Measurements from ENCODE around the gene TMEM61.
A peak's percentile ranks its signal among the peaks of the same experiment; 100 is the strongest.

TMEM61 gene

GRCh38 chr1:54986025-54986424, 5.6 kb downstream of the TMEM61 start:
- no peak for DNase-seq

DNA sequence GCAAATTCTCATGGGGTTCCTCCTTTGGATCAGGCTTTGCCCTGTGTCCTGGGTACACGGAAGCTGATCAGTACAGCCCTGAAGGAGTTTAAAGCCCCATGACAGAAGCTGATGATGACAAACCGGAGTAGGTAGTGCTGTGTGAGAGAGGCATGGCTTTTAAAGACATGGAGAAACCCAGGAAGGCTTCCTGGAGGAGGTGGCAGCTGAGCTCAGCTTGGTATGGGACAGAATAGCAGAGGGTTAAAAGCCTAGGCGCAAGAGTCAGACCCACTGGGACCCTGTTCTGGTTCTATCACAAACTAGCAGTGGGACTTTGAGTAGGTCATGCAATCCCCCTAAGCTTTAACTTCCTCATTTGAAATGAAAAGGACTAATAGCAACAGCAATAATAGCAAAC, 6.1 kb downstream of the TMEM61 start:
- DNase-seq: no peak

DNA sequence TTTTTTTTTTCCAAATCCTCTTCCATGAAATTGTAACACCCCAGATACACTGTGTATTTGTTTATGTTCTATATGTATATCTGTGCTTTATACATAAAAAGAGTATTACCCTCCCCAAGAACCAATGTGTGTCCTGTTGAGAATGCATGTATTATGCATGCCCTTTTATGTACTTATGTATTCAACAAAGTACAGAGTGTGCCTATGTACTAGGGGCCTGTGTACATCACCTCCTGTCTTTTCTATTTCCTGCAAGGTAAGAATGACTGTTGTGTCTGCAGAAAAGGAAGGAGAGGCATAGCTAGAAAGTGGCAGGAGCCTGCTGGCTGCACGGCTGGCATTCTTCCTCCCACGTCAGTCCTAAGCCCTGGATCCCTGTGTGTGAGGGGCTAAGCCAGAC, 7.0 kb downstream of the TMEM61 start:
- no peak for DNase-seq

DNA sequence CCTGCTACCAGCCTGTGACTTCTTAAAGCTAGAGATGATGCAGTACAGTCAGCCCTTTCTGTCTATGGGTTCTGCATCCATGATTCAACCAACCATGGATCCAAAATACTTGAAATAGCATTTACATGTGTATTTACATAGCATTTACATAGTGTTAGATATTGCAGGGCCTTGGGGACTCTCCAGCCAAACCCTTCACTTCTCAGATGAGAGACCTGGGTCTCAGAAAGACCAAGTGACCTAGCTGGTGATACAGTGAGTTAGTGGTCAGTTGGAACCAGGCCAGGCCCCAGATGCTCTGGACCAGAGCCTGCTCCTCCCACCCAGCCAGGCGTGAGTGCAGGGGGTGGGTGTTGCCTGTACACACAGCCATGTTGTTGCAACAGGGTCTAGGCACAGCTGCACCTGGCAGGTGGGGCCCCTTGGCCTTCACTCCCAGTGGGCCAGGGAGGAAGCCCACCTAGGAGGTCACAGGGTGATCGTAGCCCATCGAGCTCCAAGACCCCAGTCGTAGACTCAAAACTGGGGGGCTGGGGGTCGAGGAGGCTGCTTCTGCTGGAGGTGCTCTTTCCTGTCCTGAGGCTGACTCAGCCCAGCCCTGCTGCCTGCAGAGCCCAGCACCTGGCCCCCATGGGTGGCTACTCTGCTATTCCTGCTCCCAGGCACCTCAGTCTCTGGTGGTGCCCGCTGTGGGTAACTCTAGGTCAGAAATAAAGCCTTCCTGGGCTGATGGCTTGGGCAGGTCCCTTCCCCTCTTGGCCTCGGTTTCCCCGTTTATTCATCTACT, 7.7 kb downstream of the TMEM61 start:
- DNase-seq: no peak

DNA sequence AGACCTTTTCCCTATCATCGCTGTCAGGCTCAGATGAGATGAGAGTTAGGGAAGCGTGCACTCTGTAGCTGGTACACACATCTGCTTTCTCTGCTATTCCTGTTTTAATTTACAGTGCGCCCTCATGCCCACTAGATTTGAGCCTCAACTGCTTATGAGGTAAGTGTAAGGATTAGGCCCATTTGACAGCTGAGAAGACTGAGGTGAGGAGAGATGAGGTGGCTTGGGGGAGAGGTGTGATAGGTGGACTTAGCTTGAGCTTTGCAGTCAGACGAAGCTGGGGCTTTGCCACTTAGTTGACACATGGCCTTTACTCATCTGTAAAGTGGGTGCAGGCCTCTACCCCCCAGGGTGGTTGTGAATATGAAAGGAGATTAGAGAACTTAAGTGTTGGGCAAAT, 8.5 kb downstream of the TMEM61 start:
- DNase-seq: no peak

- DNase-seq: no peak
Measured at GRCh38 chr1:54989473-54989872, 9.0 kb downstream of the TMEM61 start.

- DNase-seq: no peak
Measured at GRCh38 chr1:54989968-54990810, 9.8 kb downstream of the TMEM61 start.

DNA sequence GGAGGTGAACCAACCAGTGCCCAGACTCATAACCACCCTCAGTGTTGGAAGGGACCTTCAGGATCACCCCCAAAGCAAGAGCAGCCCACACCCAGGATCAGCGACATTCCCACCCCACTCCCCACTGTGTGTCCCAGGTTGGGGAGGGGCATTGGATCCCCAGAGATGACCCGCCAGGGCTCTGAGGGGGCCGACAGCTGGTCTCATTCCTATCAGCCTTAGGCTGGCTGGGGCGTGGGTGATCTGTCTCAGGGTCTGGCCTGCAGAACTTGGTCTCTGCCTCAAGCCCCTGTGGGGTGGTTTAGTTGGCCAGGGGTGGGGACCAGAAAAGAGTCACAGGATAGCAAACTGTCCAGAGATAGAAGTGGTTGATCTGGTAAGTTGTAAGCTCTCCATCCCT, 10.5 kb downstream of the TMEM61 start:
- DNase-seq: no peak

DNA sequence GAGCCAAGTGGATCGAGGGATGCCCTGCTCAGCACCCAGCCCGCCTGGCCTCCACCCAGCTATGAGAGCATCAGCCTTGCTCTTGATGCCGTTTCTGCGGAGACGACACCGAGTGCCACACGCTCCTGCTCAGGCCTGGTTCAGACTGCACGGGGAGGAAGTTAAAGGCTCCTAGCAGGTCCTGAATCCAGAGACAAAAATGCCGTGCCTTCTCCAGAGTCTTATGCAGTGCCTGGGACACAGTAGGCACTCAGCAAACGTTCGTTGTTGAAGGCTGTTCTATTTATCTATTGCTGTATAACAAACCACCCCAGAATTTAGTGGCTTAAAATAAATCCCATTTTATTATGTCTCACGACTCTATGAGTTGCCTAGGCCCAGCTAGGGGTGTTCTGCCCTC, 11.5 kb downstream of the TMEM61 start:
- DNase-seq: no peak

DNA sequence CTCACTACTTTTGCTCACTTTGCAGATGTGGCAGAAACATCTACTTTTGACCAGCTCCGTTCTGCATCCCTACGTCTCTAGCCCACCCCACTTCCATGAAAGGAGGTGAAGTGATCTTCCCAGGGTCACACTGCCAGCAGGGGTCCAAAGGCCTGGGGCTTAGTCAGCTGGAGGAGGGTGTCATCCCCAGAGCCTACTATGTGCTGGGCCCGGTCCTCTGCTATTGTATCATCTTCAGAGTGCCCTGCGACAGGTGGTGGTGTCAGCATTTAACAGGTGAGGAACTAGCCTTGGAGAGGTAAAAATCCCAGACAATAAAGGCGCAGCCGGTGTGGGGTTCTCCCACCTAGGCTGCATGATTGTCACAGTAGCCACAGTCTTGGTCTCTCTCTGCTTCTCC, 12.7 kb downstream of the TMEM61 start:
- no peak for DNase-seq

GRCh38 chr1:54994355-54994990, 14.0 kb downstream of the TMEM61 start:
- no peak for DNase-seq

DNA sequence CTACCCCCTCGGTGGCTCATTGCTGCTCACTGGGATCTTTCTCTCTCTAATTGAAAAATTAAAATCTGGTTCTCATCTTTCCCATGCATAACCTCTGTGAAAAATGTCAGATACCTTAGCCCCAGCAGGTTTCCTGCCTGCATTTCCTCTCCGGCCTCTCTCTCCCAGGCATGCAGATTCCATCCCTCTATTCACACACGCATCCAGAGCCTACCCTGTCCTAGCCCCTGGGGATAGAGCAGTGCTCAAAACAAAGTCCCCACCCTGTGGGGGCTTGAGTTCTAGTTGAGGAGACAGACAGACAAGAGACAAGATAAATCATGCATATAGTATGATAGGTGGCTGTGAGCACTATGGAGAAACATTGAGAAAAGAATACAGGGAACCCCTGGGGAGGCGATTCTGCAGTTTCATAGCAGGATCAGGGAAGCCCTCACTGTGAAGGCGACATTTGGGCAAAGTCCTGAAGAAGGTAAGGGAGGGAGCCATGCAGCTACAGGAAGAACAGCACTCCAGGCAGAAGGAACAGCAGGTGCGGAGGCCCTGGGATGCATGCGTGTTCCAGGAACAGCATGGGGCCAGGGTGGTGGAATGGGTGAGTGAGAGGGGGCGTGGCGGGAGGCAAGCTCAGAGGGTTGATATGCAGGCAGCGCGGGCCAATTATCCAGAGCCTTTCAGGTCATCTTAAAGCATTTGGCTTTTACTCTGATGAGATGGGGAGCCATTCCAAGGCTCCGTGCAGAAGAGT, 14.8 kb downstream of the TMEM61 start:
- no peak for DNase-seq

- DNase-seq: no peak
Measured at GRCh38 chr1:54995835-54996234, 15.4 kb downstream of the TMEM61 start.

GRCh38 chr1:54996359-54996868, 16.0 kb downstream of the TMEM61 start:
- peak; percentile 89 for DNase-seq

DNA sequence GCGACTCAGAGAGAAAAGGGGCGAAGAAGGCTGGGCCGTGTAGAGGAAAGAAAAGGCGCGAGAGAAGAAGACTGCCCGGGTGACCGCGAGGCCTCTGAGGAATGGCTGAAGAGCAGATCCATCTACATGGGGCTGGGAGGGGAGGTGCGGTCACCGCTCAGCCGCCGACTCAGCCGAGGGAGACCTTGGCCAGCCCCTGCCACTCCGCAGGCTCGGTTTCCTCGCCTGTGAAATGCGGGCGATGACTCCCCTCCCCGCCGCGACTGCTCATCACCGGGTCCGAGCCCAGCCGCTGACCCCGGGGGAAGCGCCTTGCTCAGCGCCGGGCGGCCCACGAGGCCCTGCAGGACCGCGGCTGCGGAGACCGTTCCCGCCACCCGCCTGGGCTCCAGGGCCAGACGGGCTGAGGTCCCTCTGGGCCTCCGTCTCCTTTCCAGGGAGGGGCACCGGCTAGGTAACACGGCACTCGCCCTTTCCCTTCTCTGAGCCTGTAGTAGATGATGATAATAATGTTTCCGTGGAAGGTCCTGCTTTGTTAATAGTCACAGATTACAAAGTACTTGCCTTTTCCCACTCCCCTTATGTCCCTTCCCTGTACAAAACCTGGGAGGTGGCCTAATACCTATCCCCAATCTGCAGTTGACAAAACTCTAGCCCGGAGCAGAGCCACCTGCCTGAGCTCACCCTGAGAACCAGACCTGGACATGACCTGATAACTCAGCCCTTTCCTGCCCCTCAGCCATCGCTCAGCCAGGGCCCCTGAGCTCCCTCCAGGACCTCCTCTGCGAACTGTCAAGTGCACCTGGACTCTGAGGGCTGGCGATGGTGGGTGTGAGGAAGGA, 16.7 kb downstream of the TMEM61 start:
- peak; percentile 21 for DNase-seq

DNA sequence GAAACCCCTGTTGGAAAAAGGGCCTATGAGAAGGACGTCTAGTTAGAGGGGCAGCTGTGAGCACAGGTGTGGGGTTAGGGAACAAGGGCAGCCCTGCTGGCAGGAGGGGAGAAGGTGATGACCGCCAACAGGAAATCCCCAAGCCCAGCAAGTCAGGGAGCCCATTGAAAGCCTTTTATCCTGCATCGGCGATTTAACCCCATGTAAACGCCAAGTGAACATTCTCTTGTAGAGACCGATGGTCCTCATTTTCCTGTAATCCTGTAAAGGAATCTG, 17.2 kb downstream of the TMEM61 start:
- no peak for DNase-seq

DNA sequence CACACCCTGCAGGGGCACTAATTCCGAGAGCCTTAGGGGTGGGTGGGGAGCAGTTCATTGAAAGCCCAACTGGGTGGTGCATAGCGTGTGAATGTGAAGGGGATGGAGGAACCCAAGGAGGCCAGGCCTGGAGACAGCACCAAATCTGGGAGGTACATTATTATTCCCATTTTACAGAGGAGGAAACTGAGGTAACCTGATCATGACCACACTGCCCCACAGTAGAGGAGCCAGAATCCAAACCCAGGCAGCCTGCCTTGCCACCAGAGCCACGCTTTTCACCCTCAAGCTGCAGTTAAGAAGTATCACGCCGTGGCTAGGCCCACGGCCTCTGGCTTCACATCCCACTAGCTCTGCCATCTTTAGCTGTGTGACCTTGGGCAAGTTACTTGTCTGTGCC, 17.7 kb downstream of the TMEM61 start:
- no peak for DNase-seq

DNA sequence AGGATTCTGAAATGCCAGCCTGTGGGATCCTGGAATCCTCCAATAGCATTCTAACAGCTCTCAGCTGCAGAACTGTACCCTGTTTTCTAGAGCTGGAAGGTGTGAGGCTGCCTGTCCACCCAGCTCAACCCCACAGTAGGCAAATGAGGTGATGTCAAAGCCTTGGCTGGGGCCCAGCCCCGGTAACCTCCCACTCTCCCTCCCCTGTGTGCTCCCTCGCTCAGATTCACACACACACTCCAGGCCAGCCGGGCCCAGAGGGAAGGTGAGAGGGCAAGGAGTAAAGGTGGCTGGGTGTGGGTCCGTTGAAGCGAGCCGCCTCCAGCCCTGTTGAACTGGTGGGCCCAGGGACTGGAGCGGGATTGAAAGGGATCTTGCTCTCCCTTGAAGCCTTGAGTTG, 18.2 kb downstream of the TMEM61 start, which contains the start of gene BSND:
Gene BSND (plus strand): TSS at position 257 of the 400 bp plus-strand sequence. CDS start 254 bp downstream, outside the sequence.
- DNase-seq: no peak

DNA sequence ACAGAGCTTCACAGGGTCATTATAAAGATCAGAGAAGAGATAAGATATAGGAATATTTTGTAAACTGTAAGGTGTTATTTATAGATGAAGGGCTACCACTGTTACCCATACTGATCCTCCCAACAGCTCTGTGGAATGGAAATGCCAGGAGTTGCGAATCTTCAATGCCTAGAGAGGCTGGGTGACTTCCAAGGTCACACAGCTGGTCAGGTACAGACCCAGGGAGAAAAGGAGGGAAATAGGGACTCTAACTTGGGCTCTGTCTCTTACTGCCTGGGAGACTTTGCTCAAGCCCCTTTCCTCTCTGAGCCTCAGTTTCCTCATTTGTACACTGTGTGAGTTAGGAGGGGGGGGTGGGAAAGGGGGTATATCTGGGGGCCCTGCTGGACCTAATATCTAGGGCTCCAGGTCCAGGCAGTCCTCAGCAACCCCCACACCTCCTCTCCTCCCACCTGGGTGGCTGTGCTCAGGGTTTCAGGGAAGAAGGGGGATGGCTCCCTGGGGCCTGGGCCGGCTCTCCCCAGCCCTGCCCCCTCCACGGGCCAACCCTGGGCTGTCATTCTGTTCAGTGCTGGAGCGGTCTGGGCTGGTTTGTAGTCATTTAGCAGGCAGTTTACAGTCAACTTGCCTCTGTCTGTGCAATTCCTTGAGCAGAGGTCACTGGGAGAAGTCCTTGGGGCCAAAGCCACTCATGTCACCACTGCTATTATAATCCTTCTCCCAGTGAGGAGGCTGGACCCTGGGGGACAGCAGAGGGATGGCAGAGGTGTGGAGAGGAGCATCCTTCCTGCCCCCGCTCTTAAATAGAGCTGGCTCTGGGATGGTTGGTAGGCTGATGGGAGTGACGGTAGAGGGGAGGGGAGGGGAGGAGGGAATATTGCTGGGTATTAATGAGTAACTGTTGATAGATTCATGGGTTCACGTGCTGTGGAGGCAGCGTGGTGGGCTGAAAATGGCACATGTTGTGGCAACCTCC, 20.0 kb downstream of the TMEM61 start:
- no peak for DNase-seq

DNA sequence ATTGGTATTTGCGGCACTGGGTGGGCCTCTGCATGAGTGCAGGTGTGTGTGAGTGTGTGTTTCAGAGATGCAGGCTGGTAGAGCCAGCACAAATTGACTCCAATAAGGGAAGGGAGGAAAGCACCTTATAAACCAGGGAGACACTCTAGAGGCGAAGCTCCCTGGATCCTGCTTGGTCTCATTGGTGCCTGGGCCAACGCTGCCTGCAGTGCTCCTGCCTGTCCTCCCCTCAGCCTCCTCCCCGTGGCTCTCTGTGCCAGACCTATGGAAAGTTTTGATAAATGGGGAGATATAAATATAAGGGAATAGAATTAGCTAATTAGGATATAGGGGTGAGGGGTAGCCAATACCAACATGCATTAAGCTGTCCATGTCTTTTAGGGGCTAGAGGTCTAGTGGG, 20.9 kb downstream of the TMEM61 start:
- DNase-seq: no peak

- DNase-seq: no peak
Measured at GRCh38 chr1:55002686-55003085, 22.3 kb downstream of the TMEM61 start.

Data from hematopoietic multipotent progenitor cell treated with erythropoietin and hydrocortisone succinate and interleukin-3 and kit ligand, for 6 days (in vitro differentiated cells).